ENCODE data around the gene JOSD2. TPM values are rescaled to one million over a fixed set of nuclear protein-coding genes. Genes with fewer than 3 reads are reported as not detected.

The JOSD2 gene
- total RNA-seq, 4 donors from 2014 or later = 10.8 to 169 (median 36.6) TPM

GRCh38 chr19:50459638-50460037 is 51.4 kb downstream of the JOSD2 start:
- peaks cover 25% of the 10 kb centered on the region for H3K27me3 ChIP-seq
- H3K4me1 ChIP-seq = no peaks in the 10 kb centered on the region
- WGBS, 2 donors (ENCODE audit: low coverage in 1 of 2) = 48% methylated on average over 1 of the region's 1 CpG; no CpG with 5 or more reads in 1 of the 2 donors
- TF ChIP-seq EP300 (IDR thresholded peaks at IDR 0.05; ENCODE audit: low read depth) (no peak), POLR2A (IDR thresholded peaks at IDR 0.05) (no peak), POLR2AphosphoS5 (IDR thresholded peaks at IDR 0.05) (no peak)
- TF ChIP-seq, protein P1, sequence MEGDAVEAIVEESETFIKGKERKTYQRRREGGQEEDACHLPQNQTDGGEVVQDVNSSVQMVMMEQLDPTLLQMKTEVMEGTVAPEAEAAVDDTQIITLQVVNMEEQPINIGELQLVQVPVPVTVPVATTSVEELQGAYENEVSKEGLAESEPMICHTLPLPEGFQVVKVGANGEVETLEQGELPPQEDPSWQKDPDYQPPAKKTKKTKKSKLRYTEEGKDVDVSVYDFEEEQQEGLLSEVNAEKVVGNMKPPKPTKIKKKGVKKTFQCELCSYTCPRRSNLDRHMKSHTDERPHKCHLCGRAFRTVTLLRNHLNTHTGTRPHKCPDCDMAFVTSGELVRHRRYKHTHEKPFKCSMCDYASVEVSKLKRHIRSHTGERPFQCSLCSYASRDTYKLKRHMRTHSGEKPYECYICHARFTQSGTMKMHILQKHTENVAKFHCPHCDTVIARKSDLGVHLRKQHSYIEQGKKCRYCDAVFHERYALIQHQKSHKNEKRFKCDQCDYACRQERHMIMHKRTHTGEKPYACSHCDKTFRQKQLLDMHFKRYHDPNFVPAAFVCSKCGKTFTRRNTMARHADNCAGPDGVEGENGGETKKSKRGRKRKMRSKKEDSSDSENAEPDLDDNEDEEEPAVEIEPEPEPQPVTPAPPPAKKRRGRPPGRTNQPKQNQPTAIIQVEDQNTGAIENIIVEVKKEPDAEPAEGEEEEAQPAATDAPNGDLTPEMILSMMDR (IDR thresholded peaks at IDR 0.05) = no peak
- intact Hi-C loops (cut with DNase I; ENCODE audit: low total_unique reads) = loop anchor here (1.0 kb wide), 1 partner anchor 29 kb away; no protein-coding TSS in a partner anchor
- no peak for DNase-seq
- H3K27ac ChIP-seq = no peak overlapping the region
- in situ Hi-C loops (cut with MboI; ENCODE audit: low pct_ligation_motif_present in 1 of 4, low pct_unique_long_range_greater_than_20kb in 1 of 4, low sequenced_read_pairs in 3 of 4) = loop anchor here (5.0 to 25.0 kb wide), 3 partner anchors 87 to 97 kb away; partner anchors contain the start of gene NAPSA (in 3 of the 4)
- H3K36me3 ChIP-seq = no peaks in the 10 kb centered on the region
- H3K9me3 ChIP-seq = no peaks in the 10 kb centered on the region
- no peak overlapping the region for H3K4me3 ChIP-seq

GRCh38 chr19:50459067-50459456 is 51.9 kb downstream of the JOSD2 start:
- in situ Hi-C loops (cut with MboI; ENCODE audit: low pct_ligation_motif_present in 1 of 4, low pct_unique_long_range_greater_than_20kb in 1 of 4, low sequenced_read_pairs in 3 of 4) = loop anchor here in 2 of 4 donors (5.0 to 25.0 kb wide), 2 partner anchors 87 to 97 kb away; partner anchors contain the start of gene NAPSA (in 1 of the 2)
- Histone ChIP-seq H3K27me3 (peaks cover 25% of the 10 kb centered on the region), H3K4me3 (no peak overlapping the region), H3K27ac (no peak overlapping the region), H3K9me3 (no peaks in the 10 kb centered on the region), H3K36me3 (no peaks in the 10 kb centered on the region), H3K4me1 (no peaks in the 10 kb centered on the region)
- intact Hi-C loops (cut with DNase I; ENCODE audit: low total_unique reads) = no loop called here
- 33% methylated on average over 14 of the region's 32 CpGs; no CpG with 5 or more reads in 1 of the 2 donors for WGBS, 2 donors (ENCODE audit: low coverage in 1 of 2)
- TF ChIP-seq, protein P1 (IDR thresholded peaks at IDR 0.05) = no peak
- no peak for TF ChIP-seq EP300 (IDR thresholded peaks at IDR 0.05; ENCODE audit: low read depth)
- TF ChIP-seq POLR2AphosphoS5 (IDR thresholded peaks at IDR 0.05) = no peak
- TF ChIP-seq POLR2A (IDR thresholded peaks at IDR 0.05) = no peak
- no peak for DNase-seq

- peaks cover 25% of the 10 kb centered on the region for H3K27me3 ChIP-seq
- 37 to 54% methylated on average over 5 to 43 of the region's 50 CpGs for WGBS, 2 donors (ENCODE audit: low coverage in 1 of 2)
- DNase-seq = no peak
- TF ChIP-seq POLR2A (IDR thresholded peaks at IDR 0.05) (no peak), EP300 (IDR thresholded peaks at IDR 0.05; ENCODE audit: low read depth) (no peak), POLR2AphosphoS5 (IDR thresholded peaks at IDR 0.05) (no peak)
- TF ChIP-seq, protein P1 (IDR thresholded peaks at IDR 0.05) = no peak
- no peaks in the 10 kb centered on the region for H3K9me3 ChIP-seq
- no peaks in the 10 kb centered on the region for H3K4me1 ChIP-seq
- no peak overlapping the region for H3K27ac ChIP-seq
- in situ Hi-C loops (cut with MboI; ENCODE audit: low pct_ligation_motif_present in 1 of 4, low pct_unique_long_range_greater_than_20kb in 1 of 4, low sequenced_read_pairs in 3 of 4) = loop anchor here in 2 of 4 donors (5.0 to 25.0 kb wide), 2 partner anchors 86 to 96 kb away; partner anchors contain the start of gene NAPSA (in 1 of the 2)
- intact Hi-C loops (cut with DNase I; ENCODE audit: low total_unique reads) = no loop called here
- H3K4me3 ChIP-seq = no peak overlapping the region
- H3K36me3 ChIP-seq = no peaks in the 10 kb centered on the region
These were observed 52.5 kb downstream of the JOSD2 start for GRCh38 chr19:50458396-50459066.

GRCh38 chr19:50457300-50457699 is 53.7 kb downstream of the JOSD2 start:
- Histone ChIP-seq H3K9me3 (no peaks in the 10 kb centered on the region), H3K36me3 (no peaks in the 10 kb centered on the region)
- TF ChIP-seq, protein P1 (IDR thresholded peaks at IDR 0.05) = no peak
- TF ChIP-seq POLR2A (IDR thresholded peaks at IDR 0.05) (no peak), EP300 (IDR thresholded peaks at IDR 0.05; ENCODE audit: low read depth) (no peak), POLR2AphosphoS5 (IDR thresholded peaks at IDR 0.05) (no peak)

More at GRCh38 chr19:50457300-50457699, 53.7 kb downstream of the JOSD2 start:
- intact Hi-C loops (cut with DNase I; ENCODE audit: low total_unique reads) (no loop called here), in situ Hi-C loops (cut with MboI; ENCODE audit: low pct_ligation_motif_present in 1 of 4, low pct_unique_long_range_greater_than_20kb in 1 of 4, low sequenced_read_pairs in 3 of 4) (loop anchor here in 2 of 4 donors (5.0 to 25.0 kb wide), 2 partner anchors 85 to 95 kb away; partner anchors contain the start of gene NAPSA (in 1 of the 2))
- no peak overlapping the region for H3K4me3 ChIP-seq
- WGBS, 2 donors (ENCODE audit: low coverage in 1 of 2) = 89% methylated on average over 5 of the region's 5 CpGs; no CpG with 5 or more reads in 1 of the 2 donors
- H3K27me3 ChIP-seq = peaks cover 25% of the 10 kb centered on the region
- H3K27ac ChIP-seq = no peak overlapping the region
- H3K4me1 ChIP-seq = no peaks in the 10 kb centered on the region
- no peak for DNase-seq

Measured in transverse colon (tissue), 4 donors.